ENCODE data around the gene HIP1. TPM values are rescaled to one million over a fixed set of nuclear protein-coding genes. Genes with fewer than 3 reads are reported as not detected.

Gene HIP1
- polyA plus RNA-seq, 3 donors, result 4.3 to 14.8 (median 5.3) TPM

DNA sequence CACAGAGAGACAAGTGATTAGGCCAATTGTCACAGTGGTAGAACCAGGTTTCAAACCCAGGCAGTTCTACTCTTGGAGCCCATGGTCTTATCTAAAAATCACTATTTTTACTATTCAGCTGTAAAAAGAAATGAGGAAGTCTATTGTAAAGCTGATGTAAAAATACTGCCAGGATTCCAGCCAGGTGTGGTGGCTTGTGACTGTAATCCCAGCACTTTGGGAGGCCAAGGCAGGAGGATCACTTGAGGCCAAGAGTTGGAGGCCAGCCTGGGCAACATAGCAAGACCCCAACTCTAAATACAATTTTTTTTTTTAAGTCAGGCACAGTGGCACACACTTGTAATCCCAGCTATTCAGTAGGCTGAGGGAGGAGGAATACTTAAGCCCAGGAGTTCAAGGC, 40.4 kb downstream of the HIP1 start:
- Mint-ChIP-seq H3K4me1 (peaks cover 4% of the 10 kb centered on the region), H3K36me3 (peaks cover 0 to 4% of the 10 kb centered on the region in 2 donors), H3K27me3 (ENCODE audit: low read depth in 3 of 3) (peaks cover 0 to 3% (median 0%) of the 10 kb centered on the region in 3 donors), H3K9me3 (no peaks in the 10 kb centered on the region), H3K27ac (no peak overlapping the region), H3K4me3 (no peak overlapping the region)
- Histone ChIP-seq H3K4me2 (replicated peaks; ENCODE audit: extremely low read depth, low read length, poor library complexity, severe bottlenecking) (no peak overlapping the region), H3K9ac (ENCODE audit: insufficient read depth, low read length, poor library complexity, severe bottlenecking) (no peak overlapping the region), H3K36me3 (replicated peaks in 1 of 2; ENCODE audit: control insufficient read depth in 1 of 2, insufficient read depth in 2 of 2, low read length in 2 of 2) (no peaks in the 10 kb centered on the region), H3K27ac (ENCODE audit: low read depth in 1 of 2, low read length in 2 of 2) (no peak overlapping the region), H4K20me1 (ENCODE audit: insufficient read depth, low read length) (no peaks in the 10 kb centered on the region), H3K4me3 (replicated peaks in 1 of 3; ENCODE audit: low read depth in 2 of 3, low read length in 3 of 3) (no peak overlapping the region), H3K9me3 (replicated peaks in 1 of 2; ENCODE audit: control insufficient read depth in 1 of 2, insufficient read depth in 1 of 2, low read length in 2 of 2) (no peaks in the 10 kb centered on the region), H3K27me3 (ENCODE audit: control insufficient read depth in 2 of 2, insufficient read depth in 2 of 2, low read length in 2 of 2) (no peaks in the 10 kb centered on the region), H2AFZ (ENCODE audit: insufficient read depth, low read depth, low read length, poor library complexity, severe bottlenecking) (no peak overlapping the region), H3K4me1 (ENCODE audit: control insufficient read depth in 1 of 2, insufficient read depth in 2 of 2, low read length in 2 of 2) (no peaks in the 10 kb centered on the region), H3K79me2 (ENCODE audit: insufficient read depth, low read length) (no peaks in the 10 kb centered on the region)
- TF ChIP-seq, protein P1, sequence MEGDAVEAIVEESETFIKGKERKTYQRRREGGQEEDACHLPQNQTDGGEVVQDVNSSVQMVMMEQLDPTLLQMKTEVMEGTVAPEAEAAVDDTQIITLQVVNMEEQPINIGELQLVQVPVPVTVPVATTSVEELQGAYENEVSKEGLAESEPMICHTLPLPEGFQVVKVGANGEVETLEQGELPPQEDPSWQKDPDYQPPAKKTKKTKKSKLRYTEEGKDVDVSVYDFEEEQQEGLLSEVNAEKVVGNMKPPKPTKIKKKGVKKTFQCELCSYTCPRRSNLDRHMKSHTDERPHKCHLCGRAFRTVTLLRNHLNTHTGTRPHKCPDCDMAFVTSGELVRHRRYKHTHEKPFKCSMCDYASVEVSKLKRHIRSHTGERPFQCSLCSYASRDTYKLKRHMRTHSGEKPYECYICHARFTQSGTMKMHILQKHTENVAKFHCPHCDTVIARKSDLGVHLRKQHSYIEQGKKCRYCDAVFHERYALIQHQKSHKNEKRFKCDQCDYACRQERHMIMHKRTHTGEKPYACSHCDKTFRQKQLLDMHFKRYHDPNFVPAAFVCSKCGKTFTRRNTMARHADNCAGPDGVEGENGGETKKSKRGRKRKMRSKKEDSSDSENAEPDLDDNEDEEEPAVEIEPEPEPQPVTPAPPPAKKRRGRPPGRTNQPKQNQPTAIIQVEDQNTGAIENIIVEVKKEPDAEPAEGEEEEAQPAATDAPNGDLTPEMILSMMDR (IDR thresholded peaks at IDR 0.05), result no peak
- intact Hi-C loops (cut with micrococcal nuclease), result no loop called here
- no peak for DNase-seq

DNA sequence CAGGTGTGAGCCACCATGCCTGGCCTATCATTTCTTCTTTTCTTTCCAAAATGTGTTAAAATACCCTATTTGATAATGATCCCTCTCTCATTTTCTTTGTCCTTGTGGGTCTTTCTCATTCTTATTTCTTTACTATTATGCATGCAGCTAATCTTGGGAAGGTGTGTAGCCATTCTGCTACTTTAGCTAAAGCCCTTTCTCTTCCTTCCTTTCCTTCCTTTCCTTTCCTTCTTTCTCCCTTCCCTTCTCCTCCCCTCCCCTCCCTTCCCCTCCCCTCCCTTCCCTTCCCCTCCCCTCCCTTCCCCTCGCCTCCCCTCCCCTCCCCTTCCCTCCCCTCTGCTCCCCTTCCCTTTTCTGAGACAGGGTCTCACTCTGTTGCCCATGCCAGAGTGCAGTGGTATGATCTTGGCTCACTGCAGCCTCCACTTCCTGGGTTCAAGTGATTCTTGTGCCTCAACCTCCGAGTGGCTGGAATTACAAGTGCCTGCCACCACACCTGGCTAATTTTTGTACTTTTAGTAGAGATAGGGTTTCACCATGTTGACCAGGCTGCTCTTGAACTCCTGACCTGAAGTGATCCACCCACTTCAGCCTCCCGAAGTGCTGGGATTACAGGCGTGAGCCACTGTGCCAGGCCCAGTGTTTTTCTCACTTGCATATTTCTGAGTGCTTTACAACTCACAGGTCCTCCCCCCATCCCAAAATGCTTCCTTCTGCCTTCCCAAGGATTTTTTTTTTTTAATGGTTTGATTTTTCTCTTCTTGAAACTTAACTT, 42.3 kb downstream of the HIP1 start:
- H3K27me3 ChIP-seq (ENCODE audit: control insufficient read depth in 2 of 2, insufficient read depth in 2 of 2, low read length in 2 of 2), result no peaks in the 10 kb centered on the region
- Mint-ChIP-seq H3K27ac (no peak overlapping the region), H3K9me3 (no peaks in the 10 kb centered on the region), H3K4me3 (no peak overlapping the region), H3K36me3 (peaks cover 0 to 4% of the 10 kb centered on the region in 2 donors), H3K4me1 (peaks cover 4% of the 10 kb centered on the region), H3K27me3 (ENCODE audit: low read depth in 3 of 3) (peaks cover 0 to 3% (median 2%) of the 10 kb centered on the region in 3 donors)
- H3K4me1 ChIP-seq (ENCODE audit: control insufficient read depth in 1 of 2, insufficient read depth in 2 of 2, low read length in 2 of 2), result no peaks in the 10 kb centered on the region
- no peaks in the 10 kb centered on the region for H3K36me3 ChIP-seq (replicated peaks in 1 of 2; ENCODE audit: control insufficient read depth in 1 of 2, insufficient read depth in 2 of 2, low read length in 2 of 2)
- no peak overlapping the region for H2AFZ ChIP-seq (ENCODE audit: insufficient read depth, low read depth, low read length, poor library complexity, severe bottlenecking)
- no peaks in the 10 kb centered on the region for H3K79me2 ChIP-seq (ENCODE audit: insufficient read depth, low read length)
- no peak overlapping the region for H3K4me2 ChIP-seq (replicated peaks; ENCODE audit: extremely low read depth, low read length, poor library complexity, severe bottlenecking)
- no peaks in the 10 kb centered on the region for H3K9me3 ChIP-seq (replicated peaks in 1 of 2; ENCODE audit: control insufficient read depth in 1 of 2, insufficient read depth in 1 of 2, low read length in 2 of 2)
- DNase-seq, result no peak
- no peak overlapping the region for H3K9ac ChIP-seq (ENCODE audit: insufficient read depth, low read length, poor library complexity, severe bottlenecking)
- H3K4me3 ChIP-seq (replicated peaks in 1 of 3; ENCODE audit: low read depth in 2 of 3, low read length in 3 of 3), result no peak overlapping the region
- intact Hi-C loops (cut with micrococcal nuclease), result no loop called here
- TF ChIP-seq, protein P1 (IDR thresholded peaks at IDR 0.05), result no peak
- H3K27ac ChIP-seq (ENCODE audit: low read depth in 1 of 2, low read length in 2 of 2), result no peak overlapping the region
- no peaks in the 10 kb centered on the region for H4K20me1 ChIP-seq (ENCODE audit: insufficient read depth, low read length)
- 100% methylated on average over 3 of the region's 4 CpGs for WGBS (ENCODE audit: insufficient coverage)
